HEK293 (cell line): ENCODE measurements around the gene NPTX1.

Experiments used
- EGR2 ChIP-seq: fragments of 450-650 bp; formaldehyde crosslinking; IDR thresholded peaks from 2 replicates; pipeline ENCODE4 v1.5.1; 2016; ENCODE audit warnings: low read depth, missing biosample characterization, missing genetic modification characterization
- GLIS2 ChIP-seq: fragments of 450-650 bp; formaldehyde crosslinking; IDR thresholded peaks from 2 replicates; pipeline ENCODE4 v1.5.1; 2016; ENCODE audit warnings: missing biosample characterization, missing genetic modification characterization
- KLF10 ChIP-seq: fragments of 450-650 bp; IDR thresholded peaks from 2 replicates; pipeline ENCODE4 v1.5.1; 2018; ENCODE audit warnings: missing biosample characterization, mild to moderate bottlenecking, missing genetic modification characterization
- KLF16 ChIP-seq: fragments of 450-650 bp; formaldehyde crosslinking; IDR thresholded peaks from 2 replicates; pipeline ENCODE4 v1.5.1; 2017; ENCODE audit warnings: missing biosample characterization, missing genetic modification characterization
- MYNN ChIP-seq: fragments of 450-650 bp; formaldehyde crosslinking; IDR thresholded peaks from 2 replicates; pipeline ENCODE4 v1.5.1; 2016; ENCODE audit warnings: missing biosample characterization, missing genetic modification characterization, borderline replicate concordance
- PATZ1 ChIP-seq: fragments of 450-650 bp; formaldehyde crosslinking; IDR thresholded peaks from 2 replicates; pipeline ENCODE4 v1.5.1; 2016; ENCODE audit warnings: missing biosample characterization, missing genetic modification characterization
- SETDB1 ChIP-seq: IDR thresholded peaks from one replicate; pipeline ENCODE4 v1.6.1; 2017; ENCODE audit warnings: mild to moderate bottlenecking, low read length, moderate library complexity, mixed read lengths; ENCODE audit not compliant: insufficient read length
- SP3 ChIP-seq: fragments of 450-650 bp; formaldehyde crosslinking; IDR thresholded peaks from 2 replicates; pipeline ENCODE4 v1.5.1; 2016; ENCODE audit warnings: missing biosample characterization, missing genetic modification characterization
- YY1 ChIP-seq: fragments of 450-650 bp; formaldehyde crosslinking; IDR thresholded peaks from 2 replicates; pipeline ENCODE4 v1.5.1; 2018; ENCODE audit warnings: missing biosample characterization, missing genetic modification characterization
- ZBTB20 ChIP-seq: fragments of 450-650 bp; formaldehyde crosslinking; IDR thresholded peaks from 2 replicates; pipeline ENCODE4 v1.5.1; 2016; ENCODE audit warnings: missing biosample characterization, missing genetic modification characterization
- ZBTB49 ChIP-seq: fragments of 450-650 bp; formaldehyde crosslinking; IDR thresholded peaks from 2 replicates; pipeline ENCODE4 v1.5.1; 2016; ENCODE audit warnings: missing biosample characterization, missing genetic modification characterization, low read depth
- ZFHX2 ChIP-seq: fragments of 450-650 bp; formaldehyde crosslinking; conservative IDR thresholded peaks from 2 replicates; pipeline ENCODE4 v1.5.1; 2016; ENCODE audit warnings: missing biosample characterization, missing genetic modification characterization
- ZNF133 ChIP-seq: fragments of 450-650 bp; formaldehyde crosslinking; IDR thresholded peaks from 2 replicates; pipeline ENCODE4 v1.5.1; 2016; ENCODE audit warnings: missing biosample characterization, missing genetic modification characterization
- ZNF19 ChIP-seq: fragments of 450-650 bp; formaldehyde crosslinking; IDR thresholded peaks from 2 replicates; pipeline ENCODE4; 2016; ENCODE audit warnings: missing biosample characterization, missing genetic modification characterization, low read depth
- ZNF2 ChIP-seq: fragments of 450-650 bp; formaldehyde crosslinking; IDR thresholded peaks from 2 replicates; pipeline ENCODE4 v1.5.1; 2016; ENCODE audit warnings: missing biosample characterization, missing genetic modification characterization
- ZNF221 ChIP-seq: fragments of 450-650 bp; formaldehyde crosslinking; IDR thresholded peaks from 2 replicates; pipeline ENCODE4 v1.5.1; 2017; ENCODE audit warnings: missing biosample characterization, missing genetic modification characterization, borderline replicate concordance
- ZNF239 ChIP-seq: fragments of 450-650 bp; formaldehyde crosslinking; IDR thresholded peaks from 2 replicates; pipeline ENCODE4 v1.5.1; 2016; ENCODE audit warnings: missing biosample characterization, missing genetic modification characterization
- ZNF26 ChIP-seq: fragments of 450-650 bp; formaldehyde crosslinking; IDR thresholded peaks from 2 replicates; pipeline ENCODE4 v1.5.1; 2016; ENCODE audit warnings: missing biosample characterization, missing genetic modification characterization
- ZNF292 ChIP-seq: fragments of 450-650 bp; formaldehyde crosslinking; IDR thresholded peaks from 2 replicates; pipeline ENCODE4 v1.5.1; 2016; ENCODE audit warnings: low read depth, missing biosample characterization, missing genetic modification characterization, borderline replicate concordance
- ZNF354C ChIP-seq: fragments of 450-650 bp; formaldehyde crosslinking; IDR thresholded peaks from 2 replicates; pipeline ENCODE4 v1.5.1; 2016; ENCODE audit warnings: missing biosample characterization, missing genetic modification characterization, low read depth, borderline replicate concordance
- ZNF416 ChIP-seq: fragments of 450-650 bp; formaldehyde crosslinking; IDR thresholded peaks from 2 replicates; pipeline ENCODE4 v1.5.1; 2016; ENCODE audit warnings: missing biosample characterization, missing genetic modification characterization
- ZNF423 ChIP-seq: fragments of 450-650 bp; formaldehyde crosslinking; IDR thresholded peaks from 2 replicates; pipeline ENCODE4 v1.5.1; 2016; ENCODE audit warnings: missing biosample characterization, missing genetic modification characterization
- ZNF426 ChIP-seq: fragments of 450-650 bp; formaldehyde crosslinking; IDR thresholded peaks from 2 replicates; pipeline ENCODE4 v1.5.1; 2017; ENCODE audit warnings: missing biosample characterization, missing genetic modification characterization, mild to moderate bottlenecking, inconsistent platforms, moderate library complexity
- ZNF48 ChIP-seq: fragments of 450-650 bp; formaldehyde crosslinking; IDR thresholded peaks from 2 replicates; pipeline ENCODE4 v1.5.1; 2016; ENCODE audit warnings: missing biosample characterization, missing genetic modification characterization
- ZNF518A ChIP-seq: fragments of 450-650 bp; formaldehyde crosslinking; conservative IDR thresholded peaks from 2 replicates; pipeline ENCODE4 v1.5.1; 2016; ENCODE audit warnings: low read depth, missing biosample characterization, missing genetic modification characterization
- ZNF792 ChIP-seq: fragments of 450-650 bp; formaldehyde crosslinking; IDR thresholded peaks from 2 replicates; pipeline ENCODE4 v1.5.1; 2016; ENCODE audit warnings: missing biosample characterization, missing genetic modification characterization
- ZNF843 ChIP-seq: fragments of 450-650 bp; formaldehyde crosslinking; IDR thresholded peaks from 2 replicates; pipeline ENCODE4 v1.5.1; 2016; ENCODE audit warnings: missing biosample characterization, missing genetic modification characterization
- ZSCAN16 ChIP-seq: fragments of 450-650 bp; formaldehyde crosslinking; IDR thresholded peaks from 2 replicates; pipeline ENCODE4 v1.5.1; 2016; ENCODE audit warnings: missing biosample characterization, missing genetic modification characterization
- ZSCAN23 ChIP-seq: fragments of 450-650 bp; formaldehyde crosslinking; IDR thresholded peaks from 2 replicates; pipeline ENCODE4 v1.5.1; 2016; ENCODE audit warnings: missing biosample characterization, missing genetic modification characterization

The NPTX1 gene

GRCh38 chr17:80446645-80447405, 29.6 kb downstream of the NPTX1 start (continued):
- no peak for TF ChIP-seq SETDB1
- TF ChIP-seq ZNF426 (tag by site-specific recombination), result no peak
- TF ChIP-seq ZNF239, result no peak
- peak; percentile 82 for TF ChIP-seq GLIS2
- TF ChIP-seq PATZ1, result peak; percentile 67
- no peak for TF ChIP-seq ZBTB20 (tag by site-specific recombination)
- no peak for TF ChIP-seq KLF10
- no peak for TF ChIP-seq ZFHX2 (tag by site-specific recombination)
- no peak for TF ChIP-seq KLF16 (tag by site-specific recombination)
- no peak for TF ChIP-seq ZNF133 (tag by site-specific recombination)
- TF ChIP-seq SP3, result no peak
- TF ChIP-seq MYNN (tag by site-specific recombination), result no peak
- TF ChIP-seq ZNF518A (tag by site-specific recombination), result no peak
- no peak for TF ChIP-seq ZNF48 (tag by site-specific recombination)
- TF ChIP-seq ZNF416, result no peak
- TF ChIP-seq ZSCAN23 (tag by site-specific recombination), result no peak
- no peak for TF ChIP-seq ZBTB49 (tag by site-specific recombination)
- no peak for TF ChIP-seq ZNF19 (tag by site-specific recombination)
- TF ChIP-seq ZNF843, result no peak
- TF ChIP-seq YY1 (tag by site-specific recombination), result no peak
- TF ChIP-seq ZNF354C (tag by site-specific recombination), result no peak
- TF ChIP-seq EGR2 (tag by site-specific recombination), result no peak
- no peak for TF ChIP-seq ZNF792 (tag by site-specific recombination)
- no peak for TF ChIP-seq ZNF2 (tag by site-specific recombination)
- no peak for TF ChIP-seq ZNF423 (tag by site-specific recombination)
- TF ChIP-seq ZNF221 (tag by site-specific recombination), result no peak
- no peak for TF ChIP-seq ZNF292 (tag by site-specific recombination)
- TF ChIP-seq ZNF26 (tag by site-specific recombination), result no peak
- no peak for TF ChIP-seq ZSCAN16 (tag by site-specific recombination)
